Measurements from ENCODE around the gene KDM5A.

The KDM5A gene

GRCh38 chr12:275812-276211, 113.3 kb downstream of the KDM5A start:
- FAIRE-seq (no peak), DNase-seq (ENCODE audit: insufficient read length, low spot score) (no peak)

- FAIRE-seq (no peak), DNase-seq (ENCODE audit: insufficient read length, low spot score) (no peak)
Measured at GRCh38 chr12:273382-273781, 115.7 kb downstream of the KDM5A start.

- no peak for FAIRE-seq
Measured at GRCh38 chr12:272942-273341, 116.2 kb downstream of the KDM5A start.

GRCh38 chr12:271161-271560, 118.0 kb downstream of the KDM5A start:
- FAIRE-seq (no peak), DNase-seq (ENCODE audit: insufficient read length, low spot score) (no peak)

More at GRCh38 chr12:272942-273341, 116.2 kb downstream of the KDM5A start:
- no peak for DNase-seq (ENCODE audit: insufficient read length, low spot score)

GRCh38 chr12:269191-269590, 119.9 kb downstream of the KDM5A start:
- DNase-seq (ENCODE audit: insufficient read length, low spot score) (no peak), FAIRE-seq (no peak)

- FAIRE-seq: no peak
- DNase-seq (ENCODE audit: insufficient read length, low spot score): no peak
Measured at GRCh38 chr12:268483-268840, 120.7 kb downstream of the KDM5A start.

GRCh38 chr12:267581-268482, 121.3 kb downstream of the KDM5A start:
- FAIRE-seq: no peak

GRCh38 chr12:265096-265495, 124.0 kb downstream of the KDM5A start:
- no peak for FAIRE-seq

More at GRCh38 chr12:267581-268482, 121.3 kb downstream of the KDM5A start:
- no peak for DNase-seq (ENCODE audit: insufficient read length, low spot score)

GRCh38 chr12:264269-264668, 124.9 kb downstream of the KDM5A start:
- FAIRE-seq: peak; percentile 31
- no peak for DNase-seq (ENCODE audit: insufficient read length, low spot score)

More at GRCh38 chr12:265096-265495, 124.0 kb downstream of the KDM5A start:
- no peak for DNase-seq (ENCODE audit: insufficient read length, low spot score)

GRCh38 chr12:263574-263973, 125.5 kb downstream of the KDM5A start:
- DNase-seq (ENCODE audit: insufficient read length, low spot score) (peak; percentile 13), FAIRE-seq (no peak)

GRCh38 chr12:262817-263216, 126.3 kb downstream of the KDM5A start, which contains the start of gene SLC6A13:
TSS of gene SLC6A13 (minus strand) at chr12:262836. CDS start at chr12:260052, 2,784 bp downstream.
- DNase-seq (ENCODE audit: insufficient read length, low spot score) (no peak), FAIRE-seq (peak; percentile 36)

GRCh38 chr12:262113-262512, 127.0 kb downstream of the KDM5A start:
- FAIRE-seq (no peak), DNase-seq (ENCODE audit: insufficient read length, low spot score) (no peak)

GRCh38 chr12:257521-258321, 131.4 kb downstream of the KDM5A start:
- DNase-seq (ENCODE audit: insufficient read length, low spot score) (no peak), FAIRE-seq (no peak)

GRCh38 chr12:256958-257357, 132.2 kb downstream of the KDM5A start:
- FAIRE-seq: no peak
- DNase-seq (ENCODE audit: insufficient read length, low spot score): no peak

- FAIRE-seq (no peak), DNase-seq (ENCODE audit: insufficient read length, low spot score) (no peak)
Measured at GRCh38 chr12:256225-256624, 132.9 kb downstream of the KDM5A start.

GRCh38 chr12:254912-255311, 134.2 kb downstream of the KDM5A start:
- FAIRE-seq: no peak
- DNase-seq (ENCODE audit: insufficient read length, low spot score): no peak

- DNase-seq (ENCODE audit: insufficient read length, low spot score) (no peak), FAIRE-seq (no peak)
Measured at GRCh38 chr12:254039-254438, 135.1 kb downstream of the KDM5A start.

- DNase-seq (ENCODE audit: insufficient read length, low spot score) (no peak), FAIRE-seq (no peak)
Measured at GRCh38 chr12:253116-253831, 135.8 kb downstream of the KDM5A start.

GRCh38 chr12:252636-253035, 136.5 kb downstream of the KDM5A start:
- FAIRE-seq: no peak
- no peak for DNase-seq (ENCODE audit: insufficient read length, low spot score)

GRCh38 chr12:247271-247670, 141.8 kb downstream of the KDM5A start:
- no peak for DNase-seq (ENCODE audit: insufficient read length, low spot score)
- FAIRE-seq: no peak

- DNase-seq (ENCODE audit: insufficient read length, low spot score) (no peak), FAIRE-seq (peak; percentile 64)
Measured at GRCh38 chr12:243381-243780, 145.7 kb downstream of the KDM5A start.

Measured in HTR-8/SVneo (cell line).